Heart right ventricle (tissue), 16 donors: ENCODE measurements around the gene GREB1L. TPM values are rescaled to one million over a fixed set of nuclear protein-coding genes. Genes with fewer than 3 reads are reported as not detected.

Experiments
- ATAC-seq, 8 donors: fragments of 200-7000 bp; cut with Tn5 transposase; one replicate each; pipeline ENCODE4 v1.9.1; 2020; ENCODE audit warnings: mild to moderate bottlenecking in 8 of 8, moderate library complexity in 8 of 8, moderate number of reproducible peaks in 1 of 8
- DNase-seq, 2 donors: peaks; one replicate each; pipeline ENCODE4 v3.0.0-alpha.2; 2020
- H3K27ac ChIP-seq, 10 donors: fragments of 200-600 bp; sonication (generic) in 2 of 10; one replicate each; pipeline versions ENCODE4 v1.5.0 to v1.8.0; 2020 to 2022; ENCODE audit warnings: mild to moderate bottlenecking in 3 of 10
- H3K27me3 ChIP-seq, 7 donors: fragments of 200-600 bp; one replicate each; pipeline ENCODE4 v1.8.0; 2021 to 2022; ENCODE audit warnings: mild to moderate bottlenecking in 2 of 7
- H3K36me3 ChIP-seq, 9 donors: fragments of 200-600 bp; sonication (generic) in 1 of 9; one replicate each; pipeline versions ENCODE4 v1.5.0 to v1.8.0; 2020 to 2022; ENCODE audit warnings: mild to moderate bottlenecking in 2 of 9
- H3K4me1 ChIP-seq, 9 donors: fragments of 200-600 bp; sonication (generic) in 1 of 9; one replicate each; pipeline versions ENCODE4 v1.5.0 to v1.8.0; 2020 to 2022; ENCODE audit warnings: mild to moderate bottlenecking in 4 of 9
- H3K4me3 ChIP-seq, 10 donors: fragments of 200-600 bp; sonication (generic) in 2 of 10; one replicate each; pipeline versions ENCODE4 v1.5.0 to v1.8.0; 2020 to 2022; ENCODE audit warnings: mild to moderate bottlenecking in 7 of 10, moderate library complexity in 2 of 10
- H3K9me3 ChIP-seq, 11 donors: fragments of 200-600 bp in 10 of 11; sonication (generic) in 2 of 11; one replicate each; pipeline versions ENCODE4 v1.5.0 to v1.8.0; 2013 to 2022; ENCODE audit warnings: mild to moderate bottlenecking in 2 of 11, control low read depth in 1 of 11, moderate library complexity in 1 of 11
- CTCF ChIP-seq, 9 donors: fragments of 200-600 bp; sonication (generic) in 2 of 9; IDR thresholded peaks; one replicate each; pipeline versions ENCODE4 v1.5.0 to v1.8.0; 2021 to 2022; ENCODE audit warnings: antibody characterized with exemption in 9 of 9, mild to moderate bottlenecking in 5 of 9, moderate library complexity in 1 of 9
- WGBS, 2 donors: extraction: QIAGEN DNeasy Blood & Tissue Kit; methylation state at CpG; one replicate each; pipeline ENCODE4 v1.1.7; 2013; ENCODE audit warnings: inconsistent platforms in 1 of 2; 5-methylcytosine and 5-hydroxymethylcytosine counted together
- intact Hi-C, 10 donors: fragments of 100-400 bp; cut with DNase I; formaldehyde crosslinking; loops; one replicate each; pipeline versions ENCODE4 v1.11.1 to v1.14.2; 2022
- polyA plus RNA-seq, 2 donors: library from polyadenylated mRNA; stranded (reverse); fragments of 200-250 nt; gene quantifications; one replicate each; pipeline ENCODE4 v1.2.3, GENCODE V29; 2013
- total RNA-seq, 10 donors: library from RNA; stranded (reverse); fragmentation: NEBNext Ultra II Directional in 3 of 10; extraction: Animal tissue kit (Norgen Biotek cat#: 25700) in 3 of 10; gene quantifications; one replicate each; pipeline versions ENCODE4 v1.2.1 to v1.2.4, GENCODE V29; 2021 to 2023
- donor health status: Arrhythmogenic right ventricular cardiomyopathy.
- donor health status: ischemic (EF 13 %, LVEDD 7.1; RV severe dilation, severe dysfunction).
- donor health status: healthy with polysubstance abuse.
- donor health status: DM: no; HTN: yes; CAD: no.
- donor health status: DM: no; HTN: no; CAD: no.
- donor health status: ischemic (EF 25% LVEDD 6.9; RV normal size, moderate dysfunction).
- donor health status: ischemic (EF 25% LVEDD 5.7; RV mildly dilated, moderate dysfunction).
- donor health status: healthy.
- donor health status: DM: yes; HTN: yes; CAD: no.
- donor health status: Ischemic cardiomyopathy.
- donor health status: ischemic (EF 35%, LVEDD 5.7; RV mildly dilated, moderate dysfunction).
- donor health status: nonischemic (EF 11% LVEDD 7.7; RV severe dilation, severe dysfunction).
- donor health status: DM: yes; HTN: yes; CAD: no.
- donor health status: PGD.
- donor health status: ischemic (EF 29% LVEDD 5.4; RV normal size, mild dysfunction).
- donor health status: nonischemic (EF 23%, LVEDD 6.1; RV moderate dilation, normal function).

Gene GREB1L
- total and polyA plus RNA-seq, 12 donors: 0.54 to 14.3 (median 10.9) TPM

DNA sequence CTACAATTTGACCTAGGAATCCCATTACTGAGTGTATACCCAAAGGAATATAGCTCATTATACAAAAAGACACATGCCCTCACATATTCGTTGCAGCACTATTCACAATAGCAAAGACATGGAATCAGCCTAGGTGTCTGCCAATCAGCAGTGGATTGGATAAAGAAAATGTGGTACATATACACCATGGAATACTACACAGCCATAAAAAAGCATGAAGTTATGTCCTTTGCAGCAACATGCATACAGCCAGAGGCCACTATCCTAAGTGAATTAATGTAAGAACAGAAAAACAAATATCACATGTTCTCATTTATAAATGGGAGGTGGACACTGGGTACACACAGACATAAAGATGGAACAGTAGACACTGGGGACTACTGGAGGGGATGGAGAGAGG is 54.0 kb downstream of the GREB1L start:
- no peaks in the 10 kb centered on the region for H3K27me3 ChIP-seq
- intact Hi-C loops: no loop called here
- H3K4me1 ChIP-seq: no peaks in the 10 kb centered on the region
- no peak overlapping the region for H3K27ac ChIP-seq
- no peak for TF ChIP-seq CTCF (IDR thresholded peaks at IDR 0.05)
- no peak for ATAC-seq
- H3K4me3 ChIP-seq: no peak overlapping the region
- no peak for DNase-seq
- peaks cover 0 to 3% (median 0%) of the 10 kb centered on the region in 11 donors for H3K9me3 ChIP-seq
- 83 to 90% methylated on average over 1 of the region's 1 CpG for WGBS, 2 donors
- no peaks in the 10 kb centered on the region for H3K36me3 ChIP-seq

DNA sequence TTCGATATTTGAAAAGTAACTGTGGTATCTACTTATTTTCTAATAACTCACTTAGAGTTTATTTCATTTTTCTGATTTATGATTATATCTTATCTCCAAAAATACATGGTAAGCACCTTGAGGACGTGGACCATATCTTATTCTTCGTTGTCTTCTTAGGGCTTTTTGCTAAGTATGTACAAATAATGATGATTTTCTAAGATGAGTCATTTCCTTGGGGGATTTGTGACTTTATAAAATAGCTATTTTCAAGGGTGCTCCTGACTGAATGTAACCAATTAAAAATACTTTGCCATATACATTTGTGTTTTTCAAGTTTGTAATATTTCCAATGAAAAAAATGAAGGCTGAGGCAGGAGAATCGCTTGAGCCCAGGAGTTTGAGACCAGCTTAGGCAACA is 56.3 kb downstream of the GREB1L start:
- H3K27me3 ChIP-seq: no peaks in the 10 kb centered on the region
- TF ChIP-seq CTCF (IDR thresholded peaks at IDR 0.05): no peak
- ATAC-seq: no peak
- no peaks in the 10 kb centered on the region for H3K4me1 ChIP-seq
- no peak overlapping the region for H3K27ac ChIP-seq
- H3K9me3 ChIP-seq: peaks cover 0 to 3% (median 0%) of the 10 kb centered on the region in 11 donors
- H3K36me3 ChIP-seq: no peaks in the 10 kb centered on the region
- intact Hi-C loops: no loop called here
- DNase-seq: no peak
- 65 to 80% methylated on average over 4 of the region's 4 CpGs for WGBS, 2 donors
- H3K4me3 ChIP-seq: no peak overlapping the region

DNA sequence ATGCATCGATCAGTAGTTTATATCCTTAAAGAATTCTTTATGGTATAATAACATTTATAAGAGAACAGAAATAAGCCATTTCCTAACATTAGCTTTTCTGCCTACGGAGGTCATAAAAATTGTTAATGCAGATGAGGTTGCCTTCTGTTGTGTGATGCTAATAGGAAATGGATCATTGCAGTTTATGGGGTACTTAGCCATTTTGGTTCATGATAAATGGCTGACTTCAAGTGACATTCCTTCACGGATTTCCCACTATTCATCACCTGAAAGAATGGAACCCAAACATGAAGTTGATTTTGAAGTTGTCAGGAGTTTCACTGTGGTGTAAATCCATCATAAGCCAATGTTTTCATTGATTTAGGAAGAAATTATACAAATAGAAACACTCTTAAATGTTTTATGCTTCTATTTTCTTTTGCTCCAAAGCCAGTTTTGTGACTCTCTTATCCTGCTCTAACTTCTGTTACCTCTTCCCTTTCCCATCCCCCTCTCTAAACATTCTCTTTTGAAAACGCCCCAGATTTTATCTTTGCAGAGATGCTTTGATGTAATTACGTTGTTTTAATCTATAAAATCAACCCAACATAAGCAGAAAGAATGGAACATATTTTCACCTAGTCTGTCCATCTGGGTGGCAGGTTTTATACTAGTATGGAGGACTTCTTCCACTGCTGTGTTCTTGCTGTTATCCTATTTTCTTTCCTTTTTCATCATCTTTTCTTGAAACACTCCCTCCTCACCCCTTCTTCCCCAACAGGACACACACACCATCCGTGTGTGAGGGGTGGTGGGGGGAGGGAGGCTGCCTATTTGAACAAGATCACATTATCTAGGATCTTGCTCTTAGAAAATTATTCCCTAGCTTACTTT is 58.2 kb downstream of the GREB1L start:
- Histone ChIP-seq H3K9me3 (peaks cover 0 to 3% (median 0%) of the 10 kb centered on the region in 11 donors), H3K36me3 (no peaks in the 10 kb centered on the region), H3K27ac (no peak overlapping the region), H3K4me3 (no peak overlapping the region), H3K27me3 (no peaks in the 10 kb centered on the region), H3K4me1 (no peaks in the 10 kb centered on the region)
- no peak for TF ChIP-seq CTCF (IDR thresholded peaks at IDR 0.05)
- intact Hi-C loops: loop anchor here in 2 of 10 donors (5.0 to 10.0 kb wide), 2 partner anchors 52 to 55 kb away; partner anchors contain the start of gene GREB1L (in 1 of the 2)
- ATAC-seq: no peak
- DNase-seq: no peak
- WGBS, 2 donors: 42 to 48% methylated on average over 6 of the region's 6 CpGs

GRCh38 chr18:21300908-21301200 is 58.8 kb downstream of the GREB1L start:
- Histone ChIP-seq H3K4me1 (no peaks in the 10 kb centered on the region), H3K27me3 (no peaks in the 10 kb centered on the region), H3K36me3 (no peaks in the 10 kb centered on the region), H3K27ac (no peak overlapping the region), H3K4me3 (no peak overlapping the region), H3K9me3 (peaks cover 0 to 3% (median 0%) of the 10 kb centered on the region in 11 donors)
- DNase-seq: no peak
- WGBS, 2 donors: 30 to 36% methylated on average over 1 of the region's 1 CpG
- no peak for ATAC-seq
- intact Hi-C loops: loop anchor here in 2 of 10 donors (5.0 to 10.0 kb wide), 2 partner anchors 51 to 56 kb away; partner anchors contain the start of gene GREB1L (in 1 of the 2)
- no peak for TF ChIP-seq CTCF (IDR thresholded peaks at IDR 0.05)
